ENCODE results near the gene TTC3.

GRCh38 chr21:37200641-37201480 lies 127.8 kb downstream of the TTC3 start:
- TF ChIP-seq, protein P1, sequence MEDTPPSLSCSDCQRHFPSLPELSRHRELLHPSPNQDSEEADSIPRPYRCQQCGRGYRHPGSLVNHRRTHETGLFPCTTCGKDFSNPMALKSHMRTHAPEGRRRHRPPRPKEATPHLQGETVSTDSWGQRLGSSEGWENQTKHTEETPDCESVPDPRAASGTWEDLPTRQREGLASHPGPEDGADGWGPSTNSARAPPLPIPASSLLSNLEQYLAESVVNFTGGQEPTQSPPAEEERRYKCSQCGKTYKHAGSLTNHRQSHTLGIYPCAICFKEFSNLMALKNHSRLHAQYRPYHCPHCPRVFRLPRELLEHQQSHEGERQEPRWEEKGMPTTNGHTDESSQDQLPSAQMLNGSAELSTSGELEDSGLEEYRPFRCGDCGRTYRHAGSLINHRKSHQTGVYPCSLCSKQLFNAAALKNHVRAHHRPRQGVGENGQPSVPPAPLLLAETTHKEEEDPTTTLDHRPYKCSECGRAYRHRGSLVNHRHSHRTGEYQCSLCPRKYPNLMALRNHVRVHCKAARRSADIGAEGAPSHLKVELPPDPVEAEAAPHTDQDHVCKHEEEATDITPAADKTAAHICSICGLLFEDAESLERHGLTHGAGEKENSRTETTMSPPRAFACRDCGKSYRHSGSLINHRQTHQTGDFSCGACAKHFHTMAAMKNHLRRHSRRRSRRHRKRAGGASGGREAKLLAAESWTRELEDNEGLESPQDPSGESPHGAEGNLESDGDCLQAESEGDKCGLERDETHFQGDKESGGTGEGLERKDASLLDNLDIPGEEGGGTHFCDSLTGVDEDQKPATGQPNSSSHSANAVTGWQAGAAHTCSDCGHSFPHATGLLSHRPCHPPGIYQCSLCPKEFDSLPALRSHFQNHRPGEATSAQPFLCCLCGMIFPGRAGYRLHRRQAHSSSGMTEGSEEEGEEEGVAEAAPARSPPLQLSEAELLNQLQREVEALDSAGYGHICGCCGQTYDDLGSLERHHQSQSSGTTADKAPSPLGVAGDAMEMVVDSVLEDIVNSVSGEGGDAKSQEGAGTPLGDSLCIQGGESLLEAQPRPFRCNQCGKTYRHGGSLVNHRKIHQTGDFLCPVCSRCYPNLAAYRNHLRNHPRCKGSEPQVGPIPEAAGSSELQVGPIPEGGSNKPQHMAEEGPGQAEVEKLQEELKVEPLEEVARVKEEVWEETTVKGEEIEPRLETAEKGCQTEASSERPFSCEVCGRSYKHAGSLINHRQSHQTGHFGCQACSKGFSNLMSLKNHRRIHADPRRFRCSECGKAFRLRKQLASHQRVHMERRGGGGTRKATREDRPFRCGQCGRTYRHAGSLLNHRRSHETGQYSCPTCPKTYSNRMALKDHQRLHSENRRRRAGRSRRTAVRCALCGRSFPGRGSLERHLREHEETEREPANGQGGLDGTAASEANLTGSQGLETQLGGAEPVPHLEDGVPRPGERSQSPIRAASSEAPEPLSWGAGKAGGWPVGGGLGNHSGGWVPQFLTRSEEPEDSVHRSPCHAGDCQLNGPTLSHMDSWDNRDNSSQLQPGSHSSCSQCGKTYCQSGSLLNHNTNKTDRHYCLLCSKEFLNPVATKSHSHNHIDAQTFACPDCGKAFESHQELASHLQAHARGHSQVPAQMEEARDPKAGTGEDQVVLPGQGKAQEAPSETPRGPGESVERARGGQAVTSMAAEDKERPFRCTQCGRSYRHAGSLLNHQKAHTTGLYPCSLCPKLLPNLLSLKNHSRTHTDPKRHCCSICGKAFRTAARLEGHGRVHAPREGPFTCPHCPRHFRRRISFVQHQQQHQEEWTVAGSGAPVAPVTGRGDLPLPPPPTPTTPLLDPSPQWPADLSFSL (CRISPR knock-in tag; IDR thresholded peaks at IDR 0.05), result no peak
- no peak for TF ChIP-seq EZH2 (conservative IDR thresholded peaks at IDR 0.05; ENCODE audit: low read depth, low read length)
- TF ChIP-seq JUN (CRISPR knock-in tag; IDR thresholded peaks at IDR 0.05), result no peak
- TF ChIP-seq POLR2AphosphoS5 (IDR thresholded peaks at IDR 0.05; ENCODE audit: low read depth, low read length), result no peak

Measured in HepG2 (cell line).